ENCODE measurements around the gene PLCL2. TPM values are rescaled to one million over a fixed set of nuclear protein-coding genes. Genes with fewer than 3 reads are reported as not detected.

PLCL2 gene
- total and polyA plus RNA-seq, 7 donors = 8.0 to 12.6 (median 11.6) TPM

- 73 to 89% methylated on average over 3 of the region's 3 CpGs for WGBS, 2 donors
These were observed 244.8 kb downstream of the PLCL2 start for GRCh38 chr3:17129556-17129955.

GRCh38 chr3:17130956-17131355, 246.2 kb downstream of the PLCL2 start:
- TF ChIP-seq EP300 (IDR thresholded peaks at IDR 0.05) = no peak
- TF ChIP-seq POLR2AphosphoS5 (IDR thresholded peaks at IDR 0.05) = no peak
- TF ChIP-seq, protein P1, sequence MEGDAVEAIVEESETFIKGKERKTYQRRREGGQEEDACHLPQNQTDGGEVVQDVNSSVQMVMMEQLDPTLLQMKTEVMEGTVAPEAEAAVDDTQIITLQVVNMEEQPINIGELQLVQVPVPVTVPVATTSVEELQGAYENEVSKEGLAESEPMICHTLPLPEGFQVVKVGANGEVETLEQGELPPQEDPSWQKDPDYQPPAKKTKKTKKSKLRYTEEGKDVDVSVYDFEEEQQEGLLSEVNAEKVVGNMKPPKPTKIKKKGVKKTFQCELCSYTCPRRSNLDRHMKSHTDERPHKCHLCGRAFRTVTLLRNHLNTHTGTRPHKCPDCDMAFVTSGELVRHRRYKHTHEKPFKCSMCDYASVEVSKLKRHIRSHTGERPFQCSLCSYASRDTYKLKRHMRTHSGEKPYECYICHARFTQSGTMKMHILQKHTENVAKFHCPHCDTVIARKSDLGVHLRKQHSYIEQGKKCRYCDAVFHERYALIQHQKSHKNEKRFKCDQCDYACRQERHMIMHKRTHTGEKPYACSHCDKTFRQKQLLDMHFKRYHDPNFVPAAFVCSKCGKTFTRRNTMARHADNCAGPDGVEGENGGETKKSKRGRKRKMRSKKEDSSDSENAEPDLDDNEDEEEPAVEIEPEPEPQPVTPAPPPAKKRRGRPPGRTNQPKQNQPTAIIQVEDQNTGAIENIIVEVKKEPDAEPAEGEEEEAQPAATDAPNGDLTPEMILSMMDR (IDR thresholded peaks at IDR 0.05) = no peak
- TF ChIP-seq POLR2A (IDR thresholded peaks at IDR 0.05) = no peak
- no peak overlapping the region for H3K4me3 ChIP-seq
- no peak for DNase-seq
- H3K27ac ChIP-seq = no peak overlapping the region
- H3K36me3 ChIP-seq = no peaks in the 10 kb centered on the region
- intact Hi-C loops (cut with DNase I) = no loop called here
- H3K9me3 ChIP-seq = no peaks in the 10 kb centered on the region
- no peaks in the 10 kb centered on the region for H3K4me1 ChIP-seq
- 92 to 93% methylated on average over 3 of the region's 3 CpGs for WGBS, 2 donors
- H3K27me3 ChIP-seq = no peaks in the 10 kb centered on the region

More at GRCh38 chr3:17129556-17129955, 244.8 kb downstream of the PLCL2 start:
- Histone ChIP-seq H3K9me3 (no peaks in the 10 kb centered on the region), H3K4me1 (no peaks in the 10 kb centered on the region), H3K36me3 (no peaks in the 10 kb centered on the region), H3K27me3 (no peaks in the 10 kb centered on the region), H3K4me3 (no peak overlapping the region), H3K27ac (no peak overlapping the region)
- TF ChIP-seq POLR2A (IDR thresholded peaks at IDR 0.05) (no peak), EP300 (IDR thresholded peaks at IDR 0.05) (no peak), POLR2AphosphoS5 (IDR thresholded peaks at IDR 0.05) (no peak)
- TF ChIP-seq, protein P1 (IDR thresholded peaks at IDR 0.05) = no peak
- intact Hi-C loops (cut with DNase I) = no loop called here
- no peak for DNase-seq

- 82 to 84% methylated on average over 10 of the region's 10 CpGs for WGBS, 2 donors
- Histone ChIP-seq H3K4me1 (no peaks in the 10 kb centered on the region), H3K4me3 (no peak overlapping the region), H3K36me3 (no peaks in the 10 kb centered on the region), H3K27me3 (no peaks in the 10 kb centered on the region), H3K27ac (no peak overlapping the region), H3K9me3 (no peaks in the 10 kb centered on the region)
- intact Hi-C loops (cut with DNase I) = no loop called here
- no peak for TF ChIP-seq POLR2AphosphoS5 (IDR thresholded peaks at IDR 0.05)
- DNase-seq = no peak
These were observed 247.7 kb downstream of the PLCL2 start for GRCh38 chr3:17132286-17133115.

DNA sequence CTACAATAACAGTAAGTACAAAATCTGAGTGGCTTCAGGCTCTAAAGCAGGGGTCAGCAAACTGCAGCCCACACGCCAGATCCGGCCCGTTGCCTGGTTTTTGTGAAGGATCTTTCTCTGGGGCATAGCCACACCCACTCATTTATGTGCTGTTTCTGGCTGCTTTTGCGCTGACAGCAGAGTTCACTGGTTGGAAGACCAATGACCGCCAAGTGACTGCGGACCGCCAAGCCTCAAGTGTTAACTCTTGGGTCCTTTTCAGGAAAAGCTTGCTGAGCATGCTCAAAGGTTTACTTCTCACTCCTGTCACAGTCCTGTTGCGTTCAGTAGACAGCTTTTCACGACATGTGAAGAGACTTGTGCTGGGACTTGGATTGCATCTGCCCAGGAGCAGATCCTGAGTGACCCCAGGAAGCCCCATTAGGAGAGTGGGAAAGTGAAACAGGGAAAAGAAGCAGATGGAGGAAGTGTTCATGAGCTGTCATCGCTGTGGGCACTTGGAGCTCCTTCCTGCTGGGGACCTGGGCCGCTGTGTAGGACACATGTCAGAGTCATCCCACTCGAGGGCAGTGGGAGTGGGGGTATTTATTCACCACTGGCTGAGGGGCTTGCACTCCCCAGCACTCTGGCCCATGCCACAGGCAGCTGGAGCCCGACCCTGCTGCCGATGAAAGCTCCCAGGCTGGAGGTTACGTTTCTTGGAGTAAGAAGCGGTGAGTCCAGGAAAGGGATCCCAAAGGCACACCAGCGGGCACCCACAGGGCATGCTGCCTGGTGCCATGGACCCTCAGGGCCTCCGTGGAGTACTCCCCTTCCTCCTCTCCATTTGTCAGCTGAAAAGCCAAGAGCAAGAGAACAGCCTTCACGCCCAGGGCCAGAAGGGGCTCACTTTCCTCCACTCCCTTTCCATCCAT, 249.1 kb downstream of the PLCL2 start:
- WGBS, 2 donors = 90 to 92% methylated on average over 19 of the region's 19 CpGs
- no peak overlapping the region for H3K27ac ChIP-seq
- H3K36me3 ChIP-seq = no peaks in the 10 kb centered on the region
- DNase-seq = no peak
- no peaks in the 10 kb centered on the region for H3K27me3 ChIP-seq
- H3K4me3 ChIP-seq = no peak overlapping the region
- intact Hi-C loops (cut with DNase I) = no loop called here
- H3K9me3 ChIP-seq = no peaks in the 10 kb centered on the region
- no peaks in the 10 kb centered on the region for H3K4me1 ChIP-seq
- TF ChIP-seq POLR2AphosphoS5 (IDR thresholded peaks at IDR 0.05) = no peak

DNA sequence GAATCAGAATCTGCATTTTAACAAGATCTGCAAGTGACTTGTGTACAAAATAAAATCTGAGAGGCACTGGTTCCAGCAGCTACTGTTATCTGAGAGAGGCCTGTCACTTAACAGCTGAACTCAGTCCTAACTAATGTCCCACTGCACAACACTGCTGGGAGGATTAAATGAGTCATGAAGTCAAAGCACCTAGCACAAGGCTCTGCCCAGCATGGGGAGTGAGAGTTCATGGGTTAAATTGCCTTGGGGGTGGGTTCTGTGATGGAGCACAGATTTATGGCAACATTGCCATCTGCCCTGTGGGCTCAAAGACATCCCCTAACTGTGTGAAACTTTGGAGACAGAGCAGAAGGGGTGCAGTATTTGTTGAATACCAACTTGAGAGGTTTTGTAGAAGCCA, 250.9 kb downstream of the PLCL2 start:
- TF ChIP-seq EP300 (IDR thresholded peaks at IDR 0.05) (no peak), POLR2A (IDR thresholded peaks at IDR 0.05) (no peak), POLR2AphosphoS5 (IDR thresholded peaks at IDR 0.05) (no peak)
- TF ChIP-seq, protein P1 (IDR thresholded peaks at IDR 0.05) = no peak
- H3K9me3 ChIP-seq = no peaks in the 10 kb centered on the region
- H3K27me3 ChIP-seq = no peaks in the 10 kb centered on the region
- intact Hi-C loops (cut with DNase I) = no loop called here
- H3K36me3 ChIP-seq = no peaks in the 10 kb centered on the region
- no peak overlapping the region for H3K4me3 ChIP-seq
- DNase-seq = no peak
- no peak overlapping the region for H3K27ac ChIP-seq
- no peaks in the 10 kb centered on the region for H3K4me1 ChIP-seq
